ENCODE data around the gene MGAT4C. TPM values are rescaled to one million over a fixed set of nuclear protein-coding genes. Genes with fewer than 3 reads are reported as not detected.

Gene MGAT4C
- total and polyA plus RNA-seq, 2 of the 8 experiments (the other 6 are each of a cell fraction or from before 2014, with no cell fraction given), result 1.6 to 2.5 TPM

GRCh38 chr12:86283620-86284019 is 27.4 kb upstream of the MGAT4C start (continued):
- TF ChIP-seq TAF7 (optimal IDR thresholded peaks at IDR 0.05; ENCODE audit: borderline replicate concordance, low read depth, low read length), result no peak
- TF ChIP-seq ASH2L (IDR thresholded peaks at IDR 0.05; ENCODE audit: low read length), result no peak
- no peak for TF ChIP-seq E2F6 (IDR thresholded peaks at IDR 0.05)
- TF ChIP-seq CBX8 (IDR thresholded peaks at IDR 0.05; ENCODE audit: borderline replicate concordance, low read depth, low read length), result no peak
- TF ChIP-seq GABPA (IDR thresholded peaks at IDR 0.05; ENCODE audit: borderline replicate concordance, insufficient read depth, low read length), result no peak

Data from H1 (cell line).